T-helper 1 cell treated with Interleukin-12 subunit alpha and Interleukin-12 subunit beta and Interleukin-4 antibody, amounts not matched to agents 30 μg/mL and 1 μg/mL, for 36 hours (primary cell): Measurements from ENCODE around the gene DPEP3.

Source experiments
- H3K27ac Mint-ChIP-seq: one replicate; pipeline ENCODE4 v1.8.0; 2021; ENCODE audit warnings: mild to moderate bottlenecking, mixed read lengths
- H3K27me3 Mint-ChIP-seq: one replicate; pipeline ENCODE4 v1.8.0; 2021; ENCODE audit warnings: low read depth, mixed read lengths
- H3K36me3 Mint-ChIP-seq: one replicate; pipeline ENCODE4 v1.8.0; 2021; ENCODE audit warnings: low read depth, mixed read lengths
- H3K4me1 Mint-ChIP-seq: one replicate; pipeline ENCODE4 v1.8.0; 2021; ENCODE audit warnings: low read depth, mixed read lengths
- H3K4me3 Mint-ChIP-seq: one replicate; pipeline ENCODE4 v1.8.0; 2021; ENCODE audit warnings: mild to moderate bottlenecking, moderate library complexity, mixed read lengths
- H3K9me3 Mint-ChIP-seq: one replicate; pipeline ENCODE4 v1.8.0; 2021; ENCODE audit warnings: mixed read lengths

The DPEP3 gene

GRCh38 chr16:67928561-67929364, 51.5 kb downstream of the DPEP3 start:
- Mint-ChIP-seq H3K27ac (no peak overlapping the region), H3K4me3 (no peak overlapping the region), H3K27me3 (no peaks in the 10 kb centered on the region), H3K4me1 (peaks cover 3% of the 10 kb centered on the region), H3K9me3 (no peaks in the 10 kb centered on the region), H3K36me3 (peaks cover 18% of the 10 kb centered on the region)

GRCh38 chr16:67928147-67928546, 52.2 kb downstream of the DPEP3 start:
- H3K4me1 Mint-ChIP-seq: no peaks in the 10 kb centered on the region
- no peaks in the 10 kb centered on the region for H3K27me3 Mint-ChIP-seq
- no peaks in the 10 kb centered on the region for H3K9me3 Mint-ChIP-seq

GRCh38 chr16:67927131-67927941, 53.0 kb downstream of the DPEP3 start:
- H3K4me3 Mint-ChIP-seq: no peak overlapping the region
- no peak overlapping the region for H3K27ac Mint-ChIP-seq
- H3K4me1 Mint-ChIP-seq: peaks cover under 1% of the 10 kb centered on the region
- H3K36me3 Mint-ChIP-seq: peaks cover 14% of the 10 kb centered on the region
- no peaks in the 10 kb centered on the region for H3K27me3 Mint-ChIP-seq
- no peaks in the 10 kb centered on the region for H3K9me3 Mint-ChIP-seq

More at GRCh38 chr16:67928147-67928546, 52.2 kb downstream of the DPEP3 start:
- no peak overlapping the region for H3K4me3 Mint-ChIP-seq
- H3K36me3 Mint-ChIP-seq: peaks cover 16% of the 10 kb centered on the region
- H3K27ac Mint-ChIP-seq: no peak overlapping the region

GRCh38 chr16:67926181-67926750, 54.0 kb downstream of the DPEP3 start:
- Mint-ChIP-seq H3K9me3 (no peaks in the 10 kb centered on the region), H3K27me3 (no peaks in the 10 kb centered on the region), H3K4me1 (peaks cover 7% of the 10 kb centered on the region), H3K27ac (no peak overlapping the region), H3K4me3 (no peak overlapping the region), H3K36me3 (peaks cover 8% of the 10 kb centered on the region)
